NCI-H345 treated with DMSO at 0.1 percent for 48 hours (cell line): ENCODE measurements around the gene FSTL5.
"Not testable (repeated sequence)": the region's sequence is repeated elsewhere in the genome, so short reads cannot be mapped to it uniquely, and the experiment has no call there.

ENCODE experiments used
- DNase-seq: peaks from one replicate; lab custom pipeline; 2025; ENCODE audit not compliant: unreplicated experiment; lab: John Stamatoyannopoulos, UW

The FSTL5 gene

DNA sequence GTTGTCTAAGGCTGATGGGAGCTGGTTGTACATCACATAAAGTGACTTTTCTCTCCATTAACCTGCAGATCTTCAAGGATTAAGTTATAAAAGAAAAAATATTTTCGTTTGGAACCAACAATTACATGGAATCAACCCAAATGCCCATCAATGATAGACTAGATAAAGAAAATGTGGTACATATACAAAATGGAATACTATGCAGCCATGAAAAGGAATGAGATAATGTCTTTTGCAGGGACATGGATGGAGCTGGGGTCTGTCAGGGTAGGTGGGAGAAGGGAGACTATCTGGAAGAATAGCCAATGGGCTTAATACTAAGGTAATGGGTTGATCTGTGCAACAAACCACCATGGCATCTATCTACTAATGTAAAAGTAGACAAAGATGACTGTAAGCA, 313.2 kb downstream of the FSTL5 start:
- DNase-seq: no peak

- no peak for DNase-seq
Measured at GRCh38 chr4:161841759-161842158, 322.0 kb downstream of the FSTL5 start.

DNA sequence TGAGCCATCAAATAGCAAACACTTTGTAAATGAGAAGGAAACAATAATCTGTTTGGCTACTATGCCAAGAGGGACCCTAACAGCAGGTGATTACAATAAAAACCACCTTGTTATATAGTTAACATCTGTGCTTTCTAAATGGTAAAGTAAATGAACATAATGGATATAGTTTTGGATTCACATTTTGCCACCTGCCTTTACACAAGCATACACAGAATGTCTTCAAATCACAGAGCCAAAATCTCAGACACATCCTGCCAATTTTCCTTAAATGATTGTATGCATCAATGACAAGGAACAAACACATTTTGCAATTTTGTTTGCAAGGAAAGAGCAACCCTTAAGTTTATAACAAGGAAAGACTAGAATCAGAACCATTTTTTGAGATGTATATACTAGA, 334.2 kb downstream of the FSTL5 start:
- DNase-seq: no peak

DNA sequence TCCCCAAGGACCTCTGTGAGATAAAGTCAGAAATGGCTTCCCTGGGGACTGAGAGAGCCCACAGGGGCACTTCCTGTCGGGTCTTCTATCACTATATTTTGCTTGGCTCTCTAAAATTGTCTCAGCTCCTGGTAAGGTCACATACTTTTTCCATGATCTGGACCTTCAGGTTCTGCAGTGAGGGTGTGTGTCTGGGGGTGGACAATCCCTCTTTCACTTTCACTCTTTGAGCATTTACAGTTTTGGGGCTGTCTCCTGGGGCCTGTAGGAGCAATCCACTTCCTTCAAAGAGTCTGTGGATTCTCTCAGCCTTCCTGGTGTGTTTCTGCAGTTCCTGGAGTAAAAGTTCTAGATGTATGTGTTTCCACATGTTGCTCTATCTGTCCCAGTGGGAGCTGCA, 335.7 kb downstream of the FSTL5 start:
- DNase-seq: no peak

DNA sequence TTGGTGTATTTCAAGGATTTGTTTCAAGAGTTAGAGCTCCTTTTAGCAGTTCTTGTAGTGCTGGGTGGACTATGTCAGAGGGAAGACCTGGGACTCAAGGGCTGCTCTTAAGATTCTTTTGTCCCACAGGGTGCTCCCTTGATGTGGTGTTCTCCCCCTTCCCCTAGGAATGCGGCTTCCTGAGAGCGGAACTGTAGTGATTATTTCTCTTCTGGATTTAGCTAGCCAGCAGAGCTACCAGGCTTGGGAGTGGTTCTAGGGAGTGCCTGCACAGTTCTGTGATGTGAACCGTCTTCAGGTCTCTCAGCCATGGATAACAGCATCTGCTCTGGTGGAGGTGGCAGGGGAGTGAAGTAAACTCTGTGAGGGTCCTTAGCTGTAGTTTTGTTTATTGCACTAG, 336.8 kb downstream of the FSTL5 start:
- no peak for DNase-seq

GRCh38 chr4:161823450-161823849, 340.4 kb downstream of the FSTL5 start:
- DNase-seq: no peak

DNA sequence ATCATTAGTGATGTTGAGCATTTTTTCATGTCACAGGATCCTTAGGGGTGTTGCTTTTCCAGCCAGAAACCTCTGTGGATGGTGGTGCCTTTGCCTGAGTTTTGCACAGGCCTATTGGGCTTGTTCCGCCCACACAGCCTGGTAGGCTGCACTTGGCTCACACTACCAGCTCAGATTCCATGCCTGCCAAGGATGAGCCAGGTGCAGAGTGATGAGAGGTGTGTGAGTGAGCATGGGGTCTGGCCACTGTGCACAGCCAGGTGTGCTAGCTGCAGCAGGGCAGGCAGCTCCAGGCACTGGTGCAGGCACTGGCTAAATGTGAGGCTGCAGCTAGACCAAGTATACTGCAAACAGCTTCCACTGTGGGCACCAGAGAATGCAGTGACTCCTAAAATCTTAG, 341.6 kb downstream of the FSTL5 start:
- no peak for DNase-seq

DNA sequence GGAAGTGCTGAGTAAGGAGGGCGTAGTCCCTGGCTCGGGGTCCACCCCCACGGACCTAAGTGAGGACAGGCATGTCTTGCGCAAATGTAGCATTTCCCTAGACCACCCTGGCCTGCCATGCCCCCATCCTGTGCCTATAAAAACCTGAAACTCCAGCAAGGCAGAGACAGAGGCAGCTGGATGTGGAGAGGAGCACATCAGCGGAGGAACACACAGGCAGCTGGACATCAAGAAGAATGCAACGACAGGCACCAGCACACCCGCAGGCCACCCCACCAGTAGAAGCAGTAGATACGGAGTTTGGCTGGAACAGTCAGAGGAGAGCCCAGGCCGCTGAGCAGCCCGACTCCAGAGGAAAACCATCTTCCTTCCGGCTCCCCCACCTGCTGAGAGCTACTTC, 345.9 kb downstream of the FSTL5 start:
- no peak for DNase-seq

GRCh38 chr4:161816958-161817357, 346.8 kb downstream of the FSTL5 start:
- no peak for DNase-seq

DNA sequence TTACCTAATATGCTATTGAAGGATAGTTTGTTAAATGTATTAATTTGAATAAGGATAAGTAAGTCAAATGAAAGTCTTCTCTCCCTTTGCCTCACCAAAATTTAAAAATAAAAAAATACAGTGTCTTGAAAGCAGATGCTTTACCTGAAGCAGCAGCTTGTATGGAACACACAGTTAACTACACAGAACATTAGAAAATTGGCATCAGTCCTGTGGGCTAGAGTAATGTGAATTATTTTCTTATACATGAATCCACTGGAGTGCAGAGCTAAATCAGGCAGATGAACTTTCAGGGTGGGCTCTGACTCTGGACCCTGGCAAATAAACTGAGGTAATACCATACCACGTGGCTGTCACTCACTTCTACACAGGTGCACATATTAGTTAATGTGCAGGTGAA, 348.0 kb downstream of the FSTL5 start:
- no peak for DNase-seq

- DNase-seq: no peak
Measured at GRCh38 chr4:161813889-161814288, 349.9 kb downstream of the FSTL5 start.

- DNase-seq: no peak
Measured at GRCh38 chr4:161813389-161813788, 350.4 kb downstream of the FSTL5 start.

DNA sequence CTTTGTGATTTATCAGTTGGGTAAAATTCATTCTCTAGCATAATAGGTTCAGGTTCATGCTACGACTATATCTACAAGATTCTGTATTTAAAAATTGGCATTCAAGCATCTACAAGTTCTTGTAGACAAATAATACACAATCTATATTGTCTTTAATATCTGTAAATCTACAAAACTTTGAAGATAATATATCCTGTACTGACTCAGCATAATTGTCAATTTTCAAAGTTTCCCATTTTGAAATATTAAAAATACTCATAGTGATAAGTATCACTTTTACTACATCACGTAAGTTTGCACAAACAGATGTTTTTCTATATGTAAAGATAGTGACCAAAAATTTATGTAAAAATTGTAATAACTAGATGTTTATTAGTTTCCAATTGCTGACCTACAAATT, 360.6 kb downstream of the FSTL5 start:
- no peak for DNase-seq

DNA sequence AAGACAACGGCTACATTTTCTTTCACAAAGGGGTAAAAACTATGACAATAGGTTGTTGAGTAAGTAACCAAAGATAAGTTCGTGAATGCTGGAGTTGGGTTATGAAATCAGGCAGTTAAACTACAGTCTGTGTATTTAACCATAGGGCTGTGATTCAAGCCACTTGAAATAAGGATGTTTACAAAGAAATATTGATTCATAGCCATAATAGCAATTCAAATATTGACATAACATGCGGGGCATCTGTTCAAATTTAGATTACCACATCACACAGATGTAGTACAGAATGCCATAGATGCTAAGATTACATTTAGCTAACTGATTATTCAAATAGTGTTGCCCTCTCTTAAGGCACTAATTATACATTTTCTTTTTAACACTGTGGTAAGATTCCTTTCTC, 364.1 kb downstream of the FSTL5 start:
- no peak for DNase-seq

DNA sequence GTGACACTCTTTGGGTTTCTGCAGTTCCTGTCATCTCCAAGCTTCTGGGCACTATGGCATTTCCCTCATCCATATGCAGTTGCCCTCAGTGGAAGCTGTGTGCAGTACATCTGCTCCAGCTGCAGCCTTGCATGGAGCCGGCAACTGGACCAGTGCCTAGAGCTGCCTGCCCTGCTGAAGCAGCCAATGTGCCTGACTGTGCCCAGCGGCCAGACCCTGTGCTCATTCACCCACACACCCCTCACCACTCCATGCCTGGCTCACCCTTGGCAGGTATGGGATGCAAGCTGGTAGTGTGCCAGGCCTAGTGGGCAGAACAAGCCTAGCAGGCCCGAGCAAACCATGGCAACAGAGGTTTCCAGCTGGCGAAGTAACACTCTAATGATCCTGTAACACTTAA, 370.8 kb downstream of the FSTL5 start:
- no peak for DNase-seq

GRCh38 chr4:161791796-161792556, 371.8 kb downstream of the FSTL5 start:
- no peak for DNase-seq

DNA sequence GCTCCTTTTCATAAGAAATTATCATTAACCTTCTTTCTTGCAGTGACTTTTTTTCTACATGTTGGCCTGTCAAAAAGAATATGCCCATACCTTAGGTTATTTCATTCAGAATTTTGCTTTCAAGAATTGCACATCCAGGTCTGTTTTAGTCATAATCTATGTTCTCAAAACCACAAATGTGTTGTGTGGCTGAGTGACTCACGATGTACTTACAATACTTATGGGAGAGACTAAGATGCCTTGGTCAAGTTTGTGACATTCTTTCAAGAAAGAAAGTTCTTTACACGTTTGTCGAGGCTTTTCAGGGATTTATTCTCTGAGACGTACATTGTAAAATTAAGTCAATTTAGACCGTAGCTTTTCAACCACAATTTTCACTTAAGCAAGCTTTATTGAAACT, 396.7 kb downstream of the FSTL5 start:
- no peak for DNase-seq

GRCh38 chr4:161762796-161763195, 401.0 kb downstream of the FSTL5 start:
- DNase-seq: no peak

DNA sequence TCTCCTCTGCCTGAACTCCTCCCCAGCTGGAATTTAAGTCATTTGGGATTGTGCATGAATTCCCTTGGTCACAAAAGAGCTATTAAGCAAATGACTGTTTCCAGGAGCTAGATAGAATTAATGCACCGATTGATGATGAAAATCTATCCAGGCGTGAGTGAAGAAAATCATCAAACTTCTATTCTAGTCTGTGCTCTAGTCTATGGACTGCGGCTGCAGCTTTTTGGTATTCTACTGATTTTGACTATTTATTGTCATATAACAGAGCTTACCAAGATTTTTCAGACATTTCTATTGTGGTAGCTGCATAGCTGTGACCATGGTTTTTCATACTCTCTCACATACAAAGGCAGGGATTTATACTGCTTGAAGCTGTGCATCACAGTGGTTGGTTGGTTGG, 403.8 kb downstream of the FSTL5 start:
- no peak for DNase-seq

DNA sequence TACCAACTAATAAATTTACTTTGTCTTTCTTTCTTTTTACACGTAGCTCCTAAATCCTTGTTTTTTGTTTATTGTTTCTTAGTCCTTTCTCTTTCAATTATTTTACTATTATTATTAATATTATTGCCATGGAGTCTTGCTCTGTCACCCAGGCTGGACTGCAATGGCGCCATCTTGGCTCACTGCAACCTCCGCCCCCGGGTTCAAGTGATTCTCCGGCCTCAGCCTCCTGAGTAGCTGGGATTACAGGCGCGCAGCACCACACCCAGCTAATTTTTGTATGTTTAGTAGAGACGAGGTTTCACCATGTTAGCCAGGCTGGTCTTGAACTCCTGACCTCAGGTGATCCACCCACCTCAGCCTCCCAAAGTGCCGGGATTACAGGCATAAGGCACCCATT, 405.4 kb downstream of the FSTL5 start:
- not testable (repeated sequence) for DNase-seq

DNA sequence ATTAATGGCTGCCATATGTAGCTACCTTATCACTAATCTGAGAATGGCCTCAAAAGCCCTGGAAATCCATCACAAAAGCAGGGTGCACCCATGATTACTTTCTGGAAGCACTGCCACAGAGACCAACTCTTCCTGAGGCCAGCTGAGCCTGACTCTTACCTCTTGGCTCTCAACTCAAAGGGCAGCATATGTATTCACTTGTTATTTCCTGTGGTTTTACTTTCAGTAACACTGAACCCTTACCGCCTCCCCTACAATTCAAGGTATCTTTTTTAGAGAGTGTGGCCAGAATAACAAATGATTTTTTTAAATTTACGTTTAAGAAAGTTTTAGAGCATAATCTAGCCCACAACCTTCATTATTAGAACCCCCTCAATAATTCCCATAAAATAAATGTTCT, 434.9 kb downstream of the FSTL5 start:
- no peak for DNase-seq

GRCh38 chr4:161721947-161722346, 441.9 kb downstream of the FSTL5 start:
- no peak for DNase-seq

DNA sequence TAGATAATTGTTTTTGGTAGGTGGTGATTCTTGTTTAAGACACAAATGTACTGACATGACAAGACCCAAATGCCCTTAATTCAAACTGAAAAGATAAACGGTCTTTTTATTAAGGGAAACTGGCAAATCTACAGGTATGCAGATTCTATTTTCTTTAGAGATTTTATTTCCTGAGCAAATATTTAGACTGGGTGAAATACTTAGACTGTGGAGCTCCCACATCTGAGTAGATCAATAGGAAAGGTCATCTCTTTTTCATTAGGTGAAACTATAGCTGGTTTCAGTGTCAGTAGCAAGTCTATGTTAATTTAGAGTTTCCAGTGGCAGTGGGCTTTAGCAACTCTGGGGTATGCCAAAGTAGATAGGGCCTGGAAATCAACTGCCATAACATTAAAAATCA, 446.7 kb downstream of the FSTL5 start:
- no peak for DNase-seq
